Measurements from ENCODE around the gene PRDM16.

- no peak for TF ChIP-seq CTCF (IDR thresholded peaks at IDR 0.05; ENCODE audit: low read length)
- no peak for TF ChIP-seq EZH2 (IDR thresholded peaks at IDR 0.05; ENCODE audit: borderline replicate concordance, low read length)
These were observed 107.0 kb downstream of the PRDM16 start for GRCh38 chr1:3176028-3176427.

Data from OCI-LY1 (cell line).